GM19328 (cell line): ENCODE measurements around the gene CANX.
A peak's percentile ranks its signal among the peaks of the same experiment; 100 is the strongest.
"Not testable (repeated sequence)": the region's sequence is repeated elsewhere in the genome, so short reads cannot be mapped to it uniquely, and the experiment has no call there.

Experiments
- ATAC-seq: cut with Tn5 transposase; IDR thresholded peaks from one replicate; pipeline ENCODE4 v1.9.1; 2021; ENCODE audit warnings: mild to moderate bottlenecking, moderate library complexity; ENCODE audit not compliant: unreplicated experiment

CANX gene, protein sequence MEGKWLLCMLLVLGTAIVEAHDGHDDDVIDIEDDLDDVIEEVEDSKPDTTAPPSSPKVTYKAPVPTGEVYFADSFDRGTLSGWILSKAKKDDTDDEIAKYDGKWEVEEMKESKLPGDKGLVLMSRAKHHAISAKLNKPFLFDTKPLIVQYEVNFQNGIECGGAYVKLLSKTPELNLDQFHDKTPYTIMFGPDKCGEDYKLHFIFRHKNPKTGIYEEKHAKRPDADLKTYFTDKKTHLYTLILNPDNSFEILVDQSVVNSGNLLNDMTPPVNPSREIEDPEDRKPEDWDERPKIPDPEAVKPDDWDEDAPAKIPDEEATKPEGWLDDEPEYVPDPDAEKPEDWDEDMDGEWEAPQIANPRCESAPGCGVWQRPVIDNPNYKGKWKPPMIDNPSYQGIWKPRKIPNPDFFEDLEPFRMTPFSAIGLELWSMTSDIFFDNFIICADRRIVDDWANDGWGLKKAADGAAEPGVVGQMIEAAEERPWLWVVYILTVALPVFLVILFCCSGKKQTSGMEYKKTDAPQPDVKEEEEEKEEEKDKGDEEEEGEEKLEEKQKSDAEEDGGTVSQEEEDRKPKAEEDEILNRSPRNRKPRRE

DNA sequence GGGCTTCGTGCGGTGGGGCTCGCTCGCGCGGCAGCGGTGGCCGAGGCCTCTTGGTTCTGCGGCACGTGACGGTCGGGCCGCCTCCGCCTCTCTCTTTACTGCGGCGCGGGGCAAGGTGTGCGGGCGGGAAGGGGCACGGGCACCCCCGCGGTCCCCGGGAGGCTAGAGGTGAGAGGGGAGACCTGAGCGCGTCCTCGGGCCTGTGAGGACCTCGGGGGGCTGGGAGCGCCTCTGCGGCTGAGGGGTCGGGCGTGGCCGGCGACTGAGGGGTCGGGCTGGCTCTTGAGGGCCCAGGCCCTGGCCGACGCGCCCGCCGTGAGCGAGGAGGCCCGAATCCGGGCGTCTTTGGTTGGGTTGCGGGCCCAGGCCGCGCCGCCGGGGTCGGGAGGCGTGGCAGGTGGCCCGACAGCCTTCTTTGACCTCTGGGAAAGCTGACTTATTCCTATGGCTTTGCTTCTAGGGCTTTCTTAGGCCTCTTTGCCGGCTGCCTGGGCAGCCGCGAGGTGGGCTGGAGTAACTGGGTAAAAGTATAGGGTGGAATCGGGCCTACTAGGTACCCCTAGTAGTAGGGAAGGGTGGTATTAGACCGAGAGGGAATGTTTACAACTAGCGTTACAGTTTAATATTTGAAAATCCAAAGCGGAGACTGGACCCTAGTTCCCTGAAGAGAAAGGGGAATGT is at the start of gene CANX:
Gene CANX, plus strand, starts transcription at position 33 of the 681 bp plus-strand sequence. CDS start 6,715 bp downstream, outside the sequence.
- no peak for ATAC-seq

DNA sequence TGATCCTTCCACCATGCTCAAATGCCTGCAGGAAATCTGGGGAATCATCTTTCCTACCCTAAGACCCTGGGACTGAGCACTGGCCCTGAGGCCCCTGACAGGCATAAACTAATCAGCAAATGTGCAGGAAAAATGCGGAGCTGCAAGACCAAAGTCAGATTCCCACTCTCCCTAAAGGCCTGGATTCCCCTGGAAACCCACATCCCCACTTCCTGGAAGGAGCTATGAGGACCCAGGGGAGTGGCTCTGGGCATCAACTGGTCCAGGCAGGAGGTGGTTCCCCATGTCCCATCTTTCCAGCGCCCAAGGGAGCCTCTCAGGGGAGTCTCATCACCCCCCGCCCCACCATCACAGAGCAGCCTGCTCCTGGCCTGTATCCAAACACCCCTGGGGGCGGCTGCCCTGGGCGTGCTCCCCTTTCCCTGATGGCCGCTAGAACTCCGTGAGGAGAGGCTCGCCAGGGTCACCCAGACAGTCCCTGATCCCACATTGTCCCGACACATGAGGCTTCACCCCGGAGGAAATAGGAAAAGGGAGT is 49.5 kb upstream of the CANX start:
- not testable (repeated sequence) for ATAC-seq

DNA sequence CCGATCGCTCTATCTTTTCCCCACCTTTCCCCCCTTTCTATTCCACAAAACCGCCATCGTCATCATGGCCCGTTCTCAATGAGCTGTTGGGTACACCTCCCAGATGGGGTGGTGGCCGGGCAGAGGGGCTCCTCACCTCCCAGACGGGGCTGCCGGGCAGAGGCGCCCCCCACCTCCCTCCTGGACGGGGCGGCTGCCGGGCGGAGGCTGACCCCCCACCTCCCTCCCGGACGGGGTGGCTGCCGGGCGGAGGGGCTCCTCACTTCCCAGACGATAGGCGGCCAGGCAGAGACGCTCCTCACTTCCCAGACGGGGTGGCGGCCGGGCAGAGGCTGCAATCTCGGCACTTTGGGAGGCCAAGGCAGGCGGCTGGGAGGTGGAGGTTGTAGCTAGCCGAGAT is 48.5 kb upstream of the CANX start:
- not testable (repeated sequence) for ATAC-seq

DNA sequence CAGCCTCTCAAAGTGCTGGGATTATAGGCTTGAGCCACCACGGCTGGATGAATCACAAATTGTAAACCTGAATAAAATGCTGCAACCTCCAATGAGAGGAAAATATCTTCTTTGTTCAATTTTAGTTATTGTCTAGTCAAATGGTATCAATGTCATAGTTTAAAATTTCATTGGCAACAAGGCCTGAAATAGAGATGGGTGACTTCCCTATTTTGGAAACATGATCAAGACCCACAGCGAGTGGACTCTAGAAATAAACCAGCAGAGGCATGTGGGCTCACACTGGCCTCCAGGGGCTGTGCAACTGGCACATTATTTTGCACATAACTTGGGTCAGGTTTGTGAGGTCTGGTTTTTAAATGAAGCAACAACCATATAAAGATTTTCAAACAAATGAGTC is 45.6 kb upstream of the CANX start:
- not testable (repeated sequence) for ATAC-seq

DNA sequence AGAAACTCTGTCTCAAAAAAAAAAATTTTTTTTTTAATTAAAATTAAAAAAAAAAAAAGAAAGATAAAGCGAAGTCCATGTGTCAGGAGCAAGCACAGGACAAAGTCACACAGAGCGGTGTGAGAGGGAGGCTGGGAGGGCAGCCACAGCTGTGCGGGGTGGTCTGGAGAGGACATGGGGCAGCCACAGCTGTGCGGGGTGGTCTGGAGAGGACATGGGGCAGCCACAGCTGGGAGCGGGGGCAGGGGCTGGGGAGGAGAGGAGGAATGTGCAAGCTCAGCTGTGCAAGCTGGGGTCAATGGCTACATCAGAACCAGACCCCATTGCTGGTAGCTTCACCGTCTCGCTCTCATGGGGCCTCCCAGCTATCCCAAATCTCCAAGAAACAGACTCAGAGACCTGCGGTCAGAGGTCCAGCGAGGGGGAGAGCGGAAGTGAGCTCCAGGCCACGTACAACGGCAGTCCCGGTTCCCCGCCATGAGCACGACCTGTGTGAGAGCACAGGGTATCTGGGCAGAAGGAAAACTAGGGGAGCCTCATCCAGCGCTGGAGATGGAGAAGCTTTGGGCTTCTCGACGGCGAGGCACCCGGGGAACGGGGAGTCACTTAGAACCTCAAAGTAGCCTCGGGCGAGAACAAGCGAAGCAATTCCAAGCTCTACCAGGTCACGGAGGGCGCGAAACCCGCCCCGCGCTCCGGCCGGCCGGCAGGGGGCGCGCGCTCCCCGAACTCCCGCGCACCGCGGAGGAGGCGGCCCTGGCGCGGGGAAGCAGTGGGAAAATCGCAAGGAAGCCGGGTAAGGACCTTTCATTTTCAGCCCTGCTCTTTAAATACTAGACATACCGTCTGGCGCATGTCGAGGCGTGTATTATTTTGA is 41.2 kb upstream of the CANX start:
- ATAC-seq = peak; percentile 84

DNA sequence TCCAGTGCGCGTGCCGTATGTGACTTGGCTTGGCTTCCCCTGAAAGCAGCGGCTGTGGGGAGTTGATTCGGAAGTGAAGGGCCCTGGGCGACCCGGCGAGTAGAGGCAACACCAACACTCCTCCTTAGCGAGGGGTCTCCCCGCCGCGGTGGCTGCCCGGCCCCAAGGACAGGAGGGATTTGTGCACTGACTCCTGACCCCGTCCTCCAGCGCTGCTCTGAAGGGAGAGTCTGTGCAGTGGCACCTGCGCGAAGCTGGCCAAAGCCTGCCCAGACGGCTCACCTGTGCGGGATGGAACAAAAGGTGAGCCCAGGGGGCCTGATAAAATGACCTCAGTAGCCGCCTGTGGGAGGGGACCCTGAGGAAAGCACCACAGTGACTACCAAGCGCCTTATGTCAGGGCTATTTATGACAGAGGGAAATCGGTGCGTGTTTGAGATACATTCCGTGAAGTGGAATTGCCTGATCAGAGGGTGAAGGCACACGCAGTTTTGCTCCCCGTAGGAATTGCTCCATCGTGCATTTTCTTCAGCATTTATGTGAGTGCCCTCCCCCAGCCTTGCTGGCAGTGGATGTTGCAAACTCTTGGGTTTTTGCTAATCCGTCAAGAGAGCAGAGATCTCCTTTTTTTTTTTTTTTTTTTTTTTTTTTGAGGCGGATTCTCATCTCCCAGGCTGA is 40.4 kb upstream of the CANX start:
- peak; percentile 64 for ATAC-seq

DNA sequence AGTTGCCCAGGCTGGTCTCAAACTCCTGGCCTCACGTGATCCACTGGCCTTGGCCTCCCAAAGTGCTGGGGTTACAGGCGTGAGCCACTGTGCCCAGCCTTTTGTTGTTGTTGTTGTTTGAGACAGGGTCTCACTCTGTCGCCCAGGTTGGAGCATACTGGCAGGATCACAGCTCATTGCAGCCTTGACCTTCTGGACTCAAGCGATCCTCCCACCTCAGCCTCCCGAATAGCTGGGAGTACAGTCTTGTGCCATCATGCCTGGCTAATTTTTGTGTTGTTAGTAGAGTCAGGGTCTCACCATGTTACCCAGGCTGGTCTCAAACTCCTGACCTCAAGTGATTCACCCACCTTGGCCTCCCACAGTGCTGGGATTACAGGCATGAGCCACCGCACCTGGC is 37.1 kb upstream of the CANX start:
- not testable (repeated sequence) for ATAC-seq

DNA sequence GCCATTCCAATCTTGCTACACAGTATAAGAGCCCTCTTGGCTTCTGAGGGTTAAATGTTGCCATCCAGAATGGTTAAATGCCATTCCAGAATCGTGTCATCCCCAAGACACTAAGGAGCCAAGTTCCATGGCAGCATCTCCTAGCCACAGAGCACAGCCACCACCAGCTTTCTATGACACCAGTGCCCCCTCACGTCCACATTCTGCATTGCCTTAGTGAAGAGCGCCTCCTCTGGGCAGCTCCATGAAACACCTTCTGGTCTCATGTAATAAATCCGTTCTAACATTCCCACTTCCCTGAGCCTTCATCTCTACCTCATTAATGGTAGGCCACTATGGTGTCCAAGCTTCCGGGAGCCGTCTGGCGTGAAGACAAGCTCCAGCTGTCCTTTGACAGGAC is 30.4 kb upstream of the CANX start:
- ATAC-seq = no peak

DNA sequence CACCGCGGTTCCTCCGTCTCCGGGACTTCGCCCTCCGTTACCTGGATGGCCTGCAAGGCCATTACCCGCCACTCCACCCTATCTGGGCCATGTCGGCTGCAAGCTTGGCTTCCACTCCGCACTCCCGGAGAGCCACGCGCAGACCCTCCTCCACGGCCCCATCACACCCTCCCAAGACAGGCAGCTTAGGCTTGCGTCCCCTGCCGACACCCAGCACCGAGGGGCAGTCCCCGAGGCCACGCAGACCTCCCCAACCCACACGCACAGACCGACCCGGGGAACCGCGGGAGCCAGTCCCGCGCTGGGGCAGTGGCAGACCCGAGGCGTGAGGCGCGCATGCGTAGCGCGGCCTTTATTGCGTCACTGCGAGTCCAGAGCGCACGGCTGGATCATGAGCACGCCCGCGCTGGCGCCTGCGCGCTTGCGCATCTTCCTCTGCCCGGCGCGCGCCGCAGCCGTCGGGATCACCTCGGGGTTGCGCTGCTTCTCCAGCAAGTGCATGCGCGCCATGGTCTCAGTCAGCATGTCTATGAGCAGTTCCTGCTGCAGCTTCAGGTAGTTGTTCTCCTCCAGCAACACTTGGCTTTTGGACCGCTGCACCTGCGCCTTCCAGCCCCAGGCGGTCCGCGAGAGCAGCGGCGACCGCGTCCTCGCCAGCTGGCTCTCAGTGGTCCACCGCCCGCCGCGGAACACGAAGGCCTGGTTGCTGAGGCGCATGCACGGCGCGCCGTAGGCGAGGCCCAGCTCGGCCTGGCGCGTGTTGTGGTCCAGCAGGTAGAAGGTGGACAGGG is 20.3 kb upstream of the CANX start:
- ATAC-seq = peak; percentile 93

DNA sequence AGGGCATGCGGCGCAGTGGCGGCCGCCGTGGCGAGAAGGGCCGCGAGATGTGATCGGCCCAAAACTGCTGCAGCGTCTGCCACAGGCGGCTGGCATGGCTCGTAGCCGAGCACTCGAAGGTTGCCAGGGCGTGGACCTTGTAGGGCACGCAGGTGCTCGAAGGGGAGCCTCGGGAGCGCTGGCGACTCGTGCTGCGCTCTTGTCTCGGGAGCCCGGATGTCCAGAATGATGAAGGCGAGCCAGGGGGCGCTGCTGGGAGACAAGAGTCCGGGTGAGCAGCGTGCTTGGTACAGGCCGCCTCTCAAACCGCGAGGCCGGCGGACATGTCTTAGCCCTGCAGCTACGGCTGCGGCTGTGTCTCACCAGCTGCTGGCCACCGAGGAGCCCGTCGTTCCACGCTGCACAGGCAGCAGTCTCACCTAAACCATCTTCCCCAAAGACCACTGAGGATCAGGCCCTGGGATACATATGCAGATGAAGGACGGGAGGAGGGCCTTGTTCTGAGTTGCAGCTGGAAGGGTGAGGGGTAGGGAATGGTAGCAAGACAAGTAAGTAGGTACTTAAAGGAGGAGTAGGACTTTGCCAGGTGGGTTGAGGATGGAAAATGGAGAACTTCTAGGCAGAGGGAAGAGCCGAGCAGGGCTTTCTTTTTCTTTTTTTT is 19.6 kb upstream of the CANX start:
- no peak for ATAC-seq

DNA sequence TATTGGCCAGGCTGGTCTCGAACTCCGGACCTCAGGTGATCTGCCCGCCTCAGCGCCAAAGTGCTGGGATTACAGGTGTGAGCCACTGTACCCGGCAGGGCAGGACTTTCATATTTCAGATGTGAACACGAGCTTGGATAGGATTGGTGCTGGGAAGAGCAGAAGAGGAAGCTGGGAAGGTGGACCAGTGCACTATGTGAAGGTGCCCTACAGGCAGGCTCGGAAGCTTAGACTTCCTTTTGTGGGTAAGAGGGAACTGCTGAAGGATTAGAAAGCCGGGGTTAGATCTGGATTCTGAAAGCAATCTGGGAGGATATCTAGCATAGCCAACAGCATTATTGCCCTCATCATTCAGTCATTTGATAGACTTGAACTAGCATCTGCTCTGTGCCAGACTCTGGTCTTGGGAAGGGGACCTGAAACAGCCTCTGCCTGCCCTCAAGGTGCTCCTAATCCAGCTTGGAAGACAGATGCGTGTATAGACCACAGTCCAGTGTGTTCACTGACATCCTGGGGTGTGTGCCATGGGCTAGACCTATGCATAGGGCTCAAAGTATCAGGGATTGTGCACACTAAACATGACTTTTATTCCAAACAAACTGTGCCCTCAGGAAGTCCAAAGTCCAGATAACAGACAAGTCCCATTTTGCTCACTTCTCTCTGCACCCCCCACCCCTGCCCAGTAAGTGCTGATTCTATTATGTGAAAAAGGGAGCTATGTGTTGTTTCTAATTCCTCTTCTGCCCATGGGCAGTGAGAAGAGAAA is 18.6 kb upstream of the CANX start:
- no peak for ATAC-seq

DNA sequence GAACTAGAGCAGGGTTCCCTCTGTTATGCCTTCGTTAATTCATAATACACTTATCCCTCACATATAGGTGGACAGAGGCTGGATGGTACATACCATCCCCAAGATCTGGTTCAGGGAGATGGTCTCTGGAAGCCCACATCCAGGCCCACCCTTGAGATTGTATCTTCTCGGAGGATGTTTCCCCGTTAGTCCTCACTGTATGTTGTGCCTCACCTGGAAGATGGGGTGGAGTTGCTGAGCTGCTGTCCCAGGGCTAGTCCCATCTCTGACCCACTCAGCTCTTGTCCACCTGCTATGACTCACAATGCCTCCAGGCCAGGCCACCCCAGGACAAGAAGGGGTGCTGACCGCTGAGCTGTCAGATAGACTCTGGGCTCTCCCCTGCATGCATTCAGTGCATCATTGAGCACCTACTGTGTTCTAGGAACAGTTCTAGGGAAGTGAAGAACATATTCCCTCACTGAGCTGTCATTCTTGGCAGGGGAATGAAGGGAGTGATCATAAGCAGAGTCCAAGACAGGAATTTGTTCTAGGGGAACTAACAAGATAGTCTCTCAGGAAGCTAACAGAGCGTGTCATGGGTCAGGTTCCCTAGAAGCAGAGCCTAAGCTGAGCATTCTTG is 17.9 kb upstream of the CANX start, which contains the start of gene CBY3:
Gene CBY3, minus strand, starts transcription at position 255 of the 622 bp plus-strand sequence. Its CDS starts 116 bp downstream, at position 139.
- ATAC-seq = no peak

DNA sequence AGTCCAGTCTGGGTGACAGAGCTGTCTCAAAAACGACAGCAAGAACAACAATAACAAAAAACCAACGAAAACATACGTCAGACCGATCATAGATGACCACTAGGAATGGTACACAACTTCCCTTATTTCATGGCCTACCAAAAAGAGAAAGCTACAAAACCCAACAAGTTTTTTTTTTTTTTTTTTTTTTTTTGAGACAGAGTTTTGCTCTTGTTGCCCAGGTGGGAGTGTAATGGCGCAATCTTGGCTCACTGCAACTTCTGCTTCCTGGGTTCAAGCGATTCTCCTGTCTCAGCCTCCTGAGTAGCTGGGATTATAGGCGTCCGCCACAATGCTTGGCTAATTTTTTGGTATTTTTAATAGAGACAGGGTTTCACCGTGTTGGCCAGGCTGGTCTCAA is 9.6 kb upstream of the CANX start:
- ATAC-seq = not testable (repeated sequence)

DNA sequence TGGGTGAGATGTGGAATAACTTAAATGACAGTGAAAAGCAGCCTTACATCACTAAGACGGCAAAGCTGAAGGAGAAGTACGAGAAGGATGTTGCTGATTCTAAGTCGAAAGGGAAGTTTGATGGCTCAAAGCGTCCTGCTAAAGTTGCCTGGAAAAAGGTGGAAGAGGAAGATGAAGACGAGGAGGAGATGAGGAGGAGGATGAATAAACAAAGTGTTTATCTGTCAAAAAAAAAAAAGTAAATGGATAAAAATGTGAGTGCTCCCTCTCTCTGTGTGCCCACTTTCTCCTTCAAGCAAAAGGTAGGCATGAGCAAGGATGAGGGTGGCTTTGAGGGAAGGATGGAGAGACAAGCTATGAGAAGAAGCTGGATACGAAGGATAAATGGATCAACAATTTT is 4.2 kb upstream of the CANX start:
- ATAC-seq = no peak

DNA sequence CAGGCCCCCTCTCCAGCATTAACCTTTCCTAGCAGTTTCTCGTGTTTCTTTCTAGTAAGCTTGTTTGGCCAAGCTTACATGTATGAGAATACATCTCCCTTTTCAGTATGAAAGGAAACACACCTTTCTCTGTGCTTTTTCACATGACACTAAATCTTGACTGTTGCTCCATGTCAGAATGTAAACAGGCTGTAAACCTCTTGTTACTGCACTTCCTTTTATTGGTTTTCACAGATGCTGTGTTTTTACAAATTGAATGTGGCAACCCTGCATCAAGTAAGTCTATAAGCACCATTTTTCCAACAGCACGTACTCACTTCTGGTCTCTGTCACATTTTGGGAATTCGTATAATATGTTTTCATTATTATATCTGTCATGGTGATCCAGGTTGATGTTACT is 2.2 kb upstream of the CANX start:
- ATAC-seq = no peak

DNA sequence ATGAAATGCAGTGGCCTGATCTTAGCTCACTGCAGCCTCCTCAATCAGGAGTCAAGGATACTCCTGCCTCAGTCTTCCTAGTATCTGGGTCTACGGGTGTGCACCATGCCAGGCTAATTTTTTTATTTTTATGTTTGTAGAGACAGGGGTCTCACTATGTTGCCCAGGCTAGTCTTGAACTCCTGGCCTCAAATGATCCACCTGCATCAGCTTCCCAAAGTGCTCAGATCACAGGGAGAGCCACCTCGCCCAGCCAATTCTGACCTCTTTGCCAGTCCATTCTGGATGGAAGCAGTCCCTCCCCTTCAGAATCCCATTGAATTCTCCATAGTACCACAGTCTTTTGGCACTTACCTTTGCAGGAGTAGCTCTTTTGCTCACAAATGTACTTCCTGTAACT is 1.7 kb upstream of the CANX start:
- ATAC-seq = no peak

DNA sequence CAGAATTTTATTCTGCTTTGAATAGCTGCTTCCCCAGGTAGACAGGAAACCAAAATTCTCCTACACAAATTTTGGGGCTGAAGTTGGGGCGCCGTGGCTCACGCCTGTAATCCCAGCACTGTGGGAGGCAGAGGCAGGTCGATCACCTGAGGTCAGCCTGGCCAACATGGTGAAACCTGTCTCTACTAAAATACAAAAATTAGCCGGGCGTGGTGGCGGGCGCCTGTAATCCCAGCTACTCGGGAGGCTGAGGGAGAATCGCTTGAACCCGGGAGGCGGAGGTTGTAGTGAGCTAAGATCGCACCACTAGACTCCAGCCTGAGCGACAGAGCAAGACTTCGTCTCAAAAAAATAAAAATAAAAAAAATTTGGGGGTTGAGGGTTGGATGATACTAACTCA is 1.2 kb upstream of the CANX start:
- ATAC-seq = not testable (repeated sequence)
